ENCODE data around the gene LDLRAD4. TPM values are rescaled to one million over a fixed set of nuclear protein-coding genes. Genes with fewer than 3 reads are reported as not detected.

Gene LDLRAD4
- polyA plus RNA-seq, 4 donors, result 2.7 to 17.6 (median 7.0) TPM

DNA sequence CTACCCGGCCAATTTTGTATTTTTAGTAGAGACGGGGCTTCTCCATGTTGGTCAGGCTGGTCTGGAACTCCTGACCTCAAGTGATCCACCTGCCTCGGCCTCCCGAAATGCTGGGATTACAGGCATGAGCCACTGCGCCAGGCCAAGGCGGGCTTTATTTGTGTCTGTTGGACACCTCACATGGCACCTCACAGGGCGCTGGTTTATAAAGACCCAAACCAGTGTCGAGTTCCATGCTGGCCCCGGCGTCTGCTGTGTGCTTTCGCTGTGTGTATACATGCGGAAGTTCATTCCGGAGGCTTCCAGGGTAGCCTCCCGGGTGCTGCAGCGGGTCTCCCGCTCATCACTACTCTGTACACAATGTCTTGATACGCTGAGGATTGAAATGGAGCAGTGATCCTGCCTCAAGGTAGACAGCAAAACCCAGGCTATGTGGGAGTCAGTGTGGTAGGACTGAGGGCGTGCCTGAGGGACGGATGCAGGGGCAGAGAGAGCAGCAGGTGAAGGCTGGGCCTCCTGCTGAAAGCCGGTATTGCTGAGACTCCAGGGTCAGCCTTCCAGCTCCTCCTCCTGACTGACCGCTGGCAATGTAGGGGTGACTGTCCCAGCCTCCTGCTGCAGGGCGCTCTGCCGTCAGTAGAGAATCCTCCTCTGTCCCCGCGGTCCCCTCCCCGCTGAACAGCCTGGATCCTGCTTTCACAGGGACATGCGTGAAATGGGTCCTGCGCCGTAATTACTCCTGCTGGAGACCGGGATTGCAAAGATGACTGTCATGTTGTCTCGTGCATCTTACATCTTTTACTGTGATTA is 22.7 kb downstream of the LDLRAD4 start:
- FAIRE-seq (no peak), DNase-seq (no peak)
- Histone ChIP-seq H3K27me3 (ENCODE audit: control insufficient read depth in 3 of 3, insufficient read depth in 3 of 3, low read length in 3 of 3) (no peaks in the 10 kb centered on the region), H3K9me3 (ENCODE audit: control insufficient read depth in 2 of 2, insufficient read depth in 1 of 2, low read depth in 1 of 2, low read length in 1 of 2) (no peaks in the 10 kb centered on the region), H3K27ac (ENCODE audit: low read depth in 1 of 3, low read length in 2 of 3) (no peak overlapping the region), H3K4me1 (ENCODE audit: control insufficient read depth in 3 of 3, insufficient read depth in 2 of 3, low read depth in 1 of 3, low read length in 2 of 3) (no peaks in the 10 kb centered on the region), H3K36me3 (ENCODE audit: control insufficient read depth in 3 of 3, insufficient read depth in 2 of 3, low read depth in 1 of 3, low read length in 3 of 3) (no peaks in the 10 kb centered on the region), H3K4me3 (ENCODE audit: low read depth in 1 of 3, low read length in 3 of 3) (no peak overlapping the region)
- 93 to 95% (median 94%) methylated on average over 31 of the region's 31 CpGs for WGBS, 3 donors

DNA sequence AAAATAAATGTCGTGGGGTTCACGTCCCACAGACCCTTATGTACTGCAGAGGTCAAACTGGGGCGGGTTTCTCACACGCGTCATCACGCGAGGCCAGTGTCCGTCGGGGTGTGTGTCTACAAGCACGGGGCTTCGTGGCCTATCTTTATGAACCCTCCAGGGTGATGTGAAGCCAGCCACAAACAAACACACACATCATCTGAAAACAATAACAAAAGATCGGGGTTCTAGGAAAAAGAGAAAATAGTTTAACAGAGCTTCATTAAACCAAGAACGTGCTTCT is 23.3 kb downstream of the LDLRAD4 start:
- no peaks in the 10 kb centered on the region for H3K4me1 ChIP-seq (ENCODE audit: control insufficient read depth in 3 of 3, insufficient read depth in 2 of 3, low read depth in 1 of 3, low read length in 2 of 3)
- WGBS, 3 donors, result 94 to 96% (median 95%) methylated on average over 13 of the region's 13 CpGs
- no peaks in the 10 kb centered on the region for H3K9me3 ChIP-seq (ENCODE audit: control insufficient read depth in 2 of 2, insufficient read depth in 1 of 2, low read depth in 1 of 2, low read length in 1 of 2)
- DNase-seq, result no peak
- no peak overlapping the region for H3K27ac ChIP-seq (ENCODE audit: low read depth in 1 of 3, low read length in 2 of 3)
- H3K27me3 ChIP-seq (ENCODE audit: control insufficient read depth in 3 of 3, insufficient read depth in 3 of 3, low read length in 3 of 3), result no peaks in the 10 kb centered on the region
- no peak for FAIRE-seq
- H3K36me3 ChIP-seq (ENCODE audit: control insufficient read depth in 3 of 3, insufficient read depth in 2 of 3, low read depth in 1 of 3, low read length in 3 of 3), result no peaks in the 10 kb centered on the region
- no peak overlapping the region for H3K4me3 ChIP-seq (ENCODE audit: low read depth in 1 of 3, low read length in 3 of 3)

DNA sequence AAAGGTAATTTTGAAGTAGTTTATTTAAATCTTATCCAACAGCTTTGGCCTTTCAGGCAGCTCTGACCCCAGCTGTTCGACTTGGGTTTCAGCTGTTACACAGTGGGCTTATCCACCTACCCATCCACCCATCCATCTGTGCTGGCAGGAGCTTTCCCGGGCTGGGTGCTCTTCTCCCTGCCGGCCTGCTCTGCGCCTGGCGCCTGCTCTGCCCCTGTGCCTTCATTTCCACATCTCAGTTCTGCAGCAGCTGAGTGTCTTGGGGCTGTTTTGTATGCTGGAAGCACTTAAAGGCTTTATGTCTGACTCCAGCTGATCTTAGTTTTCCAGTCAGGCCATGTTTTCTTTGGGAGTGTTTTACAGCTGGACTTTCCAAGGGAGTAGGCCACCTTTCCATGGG is 24.2 kb downstream of the LDLRAD4 start:
- no peaks in the 10 kb centered on the region for H3K4me1 ChIP-seq (ENCODE audit: control insufficient read depth in 3 of 3, insufficient read depth in 2 of 3, low read depth in 1 of 3, low read length in 2 of 3)
- H3K9me3 ChIP-seq (ENCODE audit: control insufficient read depth in 2 of 2, insufficient read depth in 1 of 2, low read depth in 1 of 2, low read length in 1 of 2), result no peaks in the 10 kb centered on the region
- H3K36me3 ChIP-seq (ENCODE audit: control insufficient read depth in 3 of 3, insufficient read depth in 2 of 3, low read depth in 1 of 3, low read length in 3 of 3), result no peaks in the 10 kb centered on the region
- 89 to 98% (median 89%) methylated on average over 5 of the region's 5 CpGs for WGBS, 3 donors
- FAIRE-seq (no peak), DNase-seq (no peak)
- H3K27ac ChIP-seq (ENCODE audit: low read depth in 1 of 3, low read length in 2 of 3), result no peak overlapping the region
- no peaks in the 10 kb centered on the region for H3K27me3 ChIP-seq (ENCODE audit: control insufficient read depth in 3 of 3, insufficient read depth in 3 of 3, low read length in 3 of 3)
- no peak overlapping the region for H3K4me3 ChIP-seq (ENCODE audit: low read depth in 1 of 3, low read length in 3 of 3)

DNA sequence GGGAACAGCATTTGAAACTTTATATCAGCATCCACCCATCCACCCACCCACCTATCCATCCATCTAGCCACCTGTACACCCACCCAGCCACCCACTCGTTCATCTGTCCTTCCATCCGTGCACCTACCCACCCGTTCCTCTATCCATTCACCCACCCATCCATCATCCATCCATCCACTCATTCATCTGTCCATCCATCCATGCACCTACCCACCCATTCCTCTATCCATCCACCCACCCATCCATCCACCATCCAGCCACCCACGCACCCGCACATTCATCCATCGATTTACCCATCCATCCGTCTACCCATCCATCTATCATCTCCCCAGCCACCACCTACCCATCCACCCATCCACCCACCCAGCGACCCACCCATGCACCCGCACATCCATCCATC is 24.8 kb downstream of the LDLRAD4 start:
- DNase-seq (no peak), FAIRE-seq (no peak)
- Histone ChIP-seq H3K27ac (ENCODE audit: low read depth in 1 of 3, low read length in 2 of 3) (no peak overlapping the region), H3K4me1 (ENCODE audit: control insufficient read depth in 3 of 3, insufficient read depth in 2 of 3, low read depth in 1 of 3, low read length in 2 of 3) (no peaks in the 10 kb centered on the region), H3K36me3 (ENCODE audit: control insufficient read depth in 3 of 3, insufficient read depth in 2 of 3, low read depth in 1 of 3, low read length in 3 of 3) (no peaks in the 10 kb centered on the region), H3K9me3 (ENCODE audit: control insufficient read depth in 2 of 2, insufficient read depth in 1 of 2, low read depth in 1 of 2, low read length in 1 of 2) (no peaks in the 10 kb centered on the region), H3K27me3 (ENCODE audit: control insufficient read depth in 3 of 3, insufficient read depth in 3 of 3, low read length in 3 of 3) (no peaks in the 10 kb centered on the region), H3K4me3 (ENCODE audit: low read depth in 1 of 3, low read length in 3 of 3) (no peak overlapping the region)
- WGBS, 3 donors, result 94 to 97% (median 96%) methylated on average over 9 of the region's 9 CpGs

DNA sequence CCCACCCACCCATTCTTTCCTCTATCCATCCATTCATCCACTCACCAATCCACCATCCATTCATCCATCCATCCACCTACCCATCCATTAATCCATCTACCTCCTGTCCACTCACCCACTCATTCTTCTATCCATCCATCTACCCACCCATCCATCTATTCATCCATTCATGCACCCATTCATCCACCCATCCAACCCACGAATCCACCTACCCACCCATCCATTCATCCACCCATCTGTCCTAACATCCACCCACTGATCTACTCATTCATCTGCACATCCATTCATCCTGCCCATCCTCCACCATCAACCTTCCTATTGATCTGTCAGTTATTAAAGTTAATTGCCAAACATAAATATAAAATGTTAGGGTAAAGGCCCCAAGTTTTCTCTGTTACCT is 25.6 kb downstream of the LDLRAD4 start:
- Histone ChIP-seq H3K4me1 (ENCODE audit: control insufficient read depth in 3 of 3, insufficient read depth in 2 of 3, low read depth in 1 of 3, low read length in 2 of 3) (no peaks in the 10 kb centered on the region), H3K27ac (ENCODE audit: low read depth in 1 of 3, low read length in 2 of 3) (no peak overlapping the region)
- FAIRE-seq, result no peak

DNA sequence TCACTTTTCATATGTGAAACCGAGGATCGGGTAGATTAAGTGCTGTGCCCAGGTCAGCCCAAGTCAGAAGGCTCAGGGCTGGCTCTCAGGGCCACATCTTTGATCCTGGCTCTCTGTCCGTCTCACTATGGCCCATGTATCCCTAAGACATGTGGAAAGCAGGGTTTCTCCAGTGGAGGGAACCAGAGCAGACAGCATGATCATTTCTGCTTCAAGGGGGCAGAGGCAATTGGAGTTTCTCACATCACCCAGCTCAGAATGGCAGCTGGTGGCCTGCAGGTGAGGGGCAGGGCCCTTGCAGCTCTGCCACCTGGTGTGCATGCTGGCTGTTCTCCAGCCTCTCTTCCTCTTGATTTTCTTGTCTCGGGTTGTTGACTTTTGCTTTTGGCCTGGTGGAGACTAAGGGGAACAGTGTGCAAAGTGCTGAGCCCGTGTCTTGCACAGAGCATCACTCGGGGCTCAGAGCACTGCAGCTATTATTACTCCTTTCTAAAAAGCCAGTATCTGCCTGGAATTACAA is 27.0 kb downstream of the LDLRAD4 start:
- no peaks in the 10 kb centered on the region for H3K27me3 ChIP-seq (ENCODE audit: control insufficient read depth in 3 of 3, insufficient read depth in 3 of 3, low read length in 3 of 3)
- H3K27ac ChIP-seq (ENCODE audit: low read depth in 1 of 3, low read length in 2 of 3), result no peak overlapping the region
- H3K36me3 ChIP-seq (ENCODE audit: control insufficient read depth in 3 of 3, insufficient read depth in 2 of 3, low read depth in 1 of 3, low read length in 3 of 3), result no peaks in the 10 kb centered on the region
- DNase-seq (peak in 1 of 2 donors; percentile 23), FAIRE-seq (no peak)
- no peaks in the 10 kb centered on the region for H3K9me3 ChIP-seq (ENCODE audit: control insufficient read depth in 2 of 2, insufficient read depth in 1 of 2, low read depth in 1 of 2, low read length in 1 of 2)
- H3K4me3 ChIP-seq (ENCODE audit: low read depth in 1 of 3, low read length in 3 of 3), result no peak overlapping the region
- H3K4me1 ChIP-seq (ENCODE audit: control insufficient read depth in 3 of 3, insufficient read depth in 2 of 3, low read depth in 1 of 3, low read length in 2 of 3), result no peaks in the 10 kb centered on the region
- WGBS, 3 donors, result 70 to 86% (median 74%) methylated on average over 6 of the region's 6 CpGs

More for the DNA sequence above, 25.6 kb downstream of the LDLRAD4 start:
- Histone ChIP-seq H3K4me3 (ENCODE audit: low read depth in 1 of 3, low read length in 3 of 3) (no peak overlapping the region), H3K9me3 (ENCODE audit: control insufficient read depth in 2 of 2, insufficient read depth in 1 of 2, low read depth in 1 of 2, low read length in 1 of 2) (no peaks in the 10 kb centered on the region), H3K36me3 (ENCODE audit: control insufficient read depth in 3 of 3, insufficient read depth in 2 of 3, low read depth in 1 of 3, low read length in 3 of 3) (no peaks in the 10 kb centered on the region), H3K27me3 (ENCODE audit: control insufficient read depth in 3 of 3, insufficient read depth in 3 of 3, low read length in 3 of 3) (no peaks in the 10 kb centered on the region)
- no peak for DNase-seq
- 0 to 67% (median 38%) methylated on average over 1 of the region's 1 CpG for WGBS, 3 donors

DNA sequence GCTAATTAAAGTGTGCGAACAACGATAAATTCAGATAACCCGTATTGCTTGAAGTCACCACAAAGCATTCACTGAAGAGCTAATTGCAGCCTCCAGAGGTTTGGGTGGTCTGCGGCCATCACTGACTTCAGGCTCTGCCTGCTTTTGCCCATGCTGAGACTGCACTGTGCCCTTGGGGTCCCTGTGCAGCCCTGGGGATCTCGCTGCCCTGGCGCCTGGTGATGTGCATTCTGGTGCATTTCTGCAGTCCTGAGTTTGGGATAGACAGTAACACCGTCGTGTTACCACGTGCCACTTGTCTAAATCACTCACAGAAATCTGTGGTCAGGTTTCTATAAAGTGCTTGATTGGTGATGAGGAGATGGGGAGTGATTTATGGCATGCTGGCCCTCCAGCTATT is 27.6 kb downstream of the LDLRAD4 start:
- H3K4me1 ChIP-seq (ENCODE audit: control insufficient read depth in 3 of 3, insufficient read depth in 2 of 3, low read depth in 1 of 3, low read length in 2 of 3), result no peaks in the 10 kb centered on the region
- no peaks in the 10 kb centered on the region for H3K27me3 ChIP-seq (ENCODE audit: control insufficient read depth in 3 of 3, insufficient read depth in 3 of 3, low read length in 3 of 3)
- DNase-seq, result no peak
- no peak overlapping the region for H3K4me3 ChIP-seq (ENCODE audit: low read depth in 1 of 3, low read length in 3 of 3)
- WGBS, 3 donors, result 92 to 94% (median 94%) methylated on average over 9 of the region's 9 CpGs
- FAIRE-seq, result no peak
- H3K36me3 ChIP-seq (ENCODE audit: control insufficient read depth in 3 of 3, insufficient read depth in 2 of 3, low read depth in 1 of 3, low read length in 3 of 3), result no peaks in the 10 kb centered on the region
- H3K27ac ChIP-seq (ENCODE audit: low read depth in 1 of 3, low read length in 2 of 3), result no peak overlapping the region
- no peaks in the 10 kb centered on the region for H3K9me3 ChIP-seq (ENCODE audit: control insufficient read depth in 2 of 2, insufficient read depth in 1 of 2, low read depth in 1 of 2, low read length in 1 of 2)

DNA sequence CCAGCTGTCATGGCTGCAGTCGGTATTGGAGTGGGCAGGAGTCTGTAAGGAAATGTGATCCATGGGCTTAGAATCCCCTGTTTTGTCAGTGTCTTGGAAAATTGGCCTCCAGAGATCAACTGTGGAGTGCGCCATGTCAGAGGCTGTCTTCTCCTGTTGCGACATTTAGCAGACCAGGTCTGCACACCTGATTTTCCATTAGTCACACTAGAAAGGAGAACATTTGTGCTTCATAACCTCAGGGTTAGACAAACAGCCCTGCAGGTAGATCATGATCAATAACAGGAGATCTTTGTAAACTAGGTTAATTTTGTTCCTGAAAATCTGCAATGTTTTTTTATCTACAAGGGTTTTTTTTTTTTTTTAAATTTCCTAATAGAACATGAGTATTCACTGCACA is 28.0 kb downstream of the LDLRAD4 start:
- Histone ChIP-seq H3K4me3 (ENCODE audit: low read depth in 1 of 3, low read length in 3 of 3) (no peak overlapping the region), H3K27ac (ENCODE audit: low read depth in 1 of 3, low read length in 2 of 3) (no peak overlapping the region), H3K9me3 (ENCODE audit: control insufficient read depth in 2 of 2, insufficient read depth in 1 of 2, low read depth in 1 of 2, low read length in 1 of 2) (no peaks in the 10 kb centered on the region), H3K36me3 (ENCODE audit: control insufficient read depth in 3 of 3, insufficient read depth in 2 of 3, low read depth in 1 of 3, low read length in 3 of 3) (no peaks in the 10 kb centered on the region), H3K27me3 (ENCODE audit: control insufficient read depth in 3 of 3, insufficient read depth in 3 of 3, low read length in 3 of 3) (no peaks in the 10 kb centered on the region), H3K4me1 (ENCODE audit: control insufficient read depth in 3 of 3, insufficient read depth in 2 of 3, low read depth in 1 of 3, low read length in 2 of 3) (no peaks in the 10 kb centered on the region)
- FAIRE-seq, result no peak
- WGBS, 3 donors, result 85 to 94% (median 92%) methylated on average over 3 of the region's 3 CpGs
- no peak for DNase-seq

DNA sequence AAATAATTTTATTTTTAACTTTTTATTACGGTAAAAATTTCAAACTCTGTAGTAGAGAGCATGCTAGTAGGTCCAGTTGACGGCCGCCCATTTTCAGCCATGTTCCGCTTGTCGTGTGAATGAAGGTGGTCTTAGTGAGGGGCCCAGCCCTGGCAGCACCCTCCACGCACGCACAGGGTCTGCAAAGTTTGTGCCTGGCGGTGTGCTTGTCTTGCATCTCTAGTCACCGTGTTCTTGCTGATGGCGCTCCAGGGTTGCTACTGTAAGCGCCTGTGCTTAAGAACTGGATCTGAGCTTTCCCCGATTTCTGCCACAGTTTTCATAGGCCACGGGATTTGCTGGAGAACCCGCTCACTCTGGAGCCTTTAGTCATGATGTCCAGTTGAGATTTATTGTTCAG is 28.9 kb downstream of the LDLRAD4 start:
- DNase-seq, result no peak

More for the DNA sequence above, 28.9 kb downstream of the LDLRAD4 start:
- H3K27me3 ChIP-seq (ENCODE audit: control insufficient read depth in 3 of 3, insufficient read depth in 3 of 3, low read length in 3 of 3), result no peaks in the 10 kb centered on the region
- no peaks in the 10 kb centered on the region for H3K4me1 ChIP-seq (ENCODE audit: control insufficient read depth in 3 of 3, insufficient read depth in 2 of 3, low read depth in 1 of 3, low read length in 2 of 3)
- WGBS, 3 donors, result 95 to 97% (median 97%) methylated on average over 14 of the region's 14 CpGs
- H3K36me3 ChIP-seq (ENCODE audit: control insufficient read depth in 3 of 3, insufficient read depth in 2 of 3, low read depth in 1 of 3, low read length in 3 of 3), result no peaks in the 10 kb centered on the region
- no peak overlapping the region for H3K27ac ChIP-seq (ENCODE audit: low read depth in 1 of 3, low read length in 2 of 3)
- H3K4me3 ChIP-seq (ENCODE audit: low read depth in 1 of 3, low read length in 3 of 3), result no peak overlapping the region
- H3K9me3 ChIP-seq (ENCODE audit: control insufficient read depth in 2 of 2, insufficient read depth in 1 of 2, low read depth in 1 of 2, low read length in 1 of 2), result no peaks in the 10 kb centered on the region
- FAIRE-seq, result no peak

All from small intestine (tissue), 7 donors.